Measurements from ENCODE around the gene LTC4S. TPM values are rescaled to one million over a fixed set of nuclear protein-coding genes. Genes with fewer than 3 reads are reported as not detected.

LTC4S gene
- total and polyA plus RNA-seq, 9 of the 15 experiments (the other 6 are each of a cell fraction or from before 2014, with no cell fraction given), result 0.17 to 0.77 (median 0.75) TPM; not detected in 6

DNA sequence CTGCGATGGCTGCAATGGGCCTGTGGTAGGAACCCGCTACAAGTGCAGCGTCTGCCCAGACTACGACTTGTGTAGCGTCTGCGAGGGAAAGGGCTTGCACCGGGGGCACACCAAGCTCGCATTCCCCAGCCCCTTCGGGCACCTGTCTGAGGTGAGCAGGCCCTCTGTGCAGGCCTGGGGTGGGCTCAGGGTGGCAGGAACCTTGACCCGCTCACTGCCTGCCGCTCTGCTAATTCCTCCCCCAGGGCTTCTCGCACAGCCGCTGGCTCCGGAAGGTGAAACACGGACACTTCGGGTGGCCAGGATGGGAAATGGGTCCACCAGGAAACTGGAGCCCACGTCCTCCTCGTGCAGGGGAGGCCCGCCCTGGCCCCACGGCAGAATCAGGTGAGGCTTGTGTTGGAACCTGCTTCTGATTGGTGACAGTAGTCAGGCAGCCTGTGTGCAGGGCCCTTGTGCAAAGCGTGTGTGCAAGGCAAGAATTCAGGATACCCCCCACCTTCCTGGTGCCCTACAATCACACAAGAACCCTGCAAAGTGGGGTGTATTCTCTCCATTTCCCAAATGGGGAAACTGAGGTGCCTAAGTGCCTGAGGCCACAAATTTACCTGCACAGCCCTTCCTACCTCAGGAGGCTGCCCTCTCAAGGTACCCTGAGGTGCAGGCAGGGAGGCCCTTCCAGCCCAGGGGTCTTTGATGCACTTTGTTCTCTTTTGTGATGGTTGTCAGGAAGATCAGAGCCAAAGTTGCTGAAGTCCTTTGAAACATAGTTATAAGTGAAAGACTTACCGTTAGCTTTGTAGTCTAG lies 30.4 kb downstream of the LTC4S start:
- FAIRE-seq (no peak), DNase-seq (ENCODE audit: extremely low read depth in 1 of 4, low spot score in 3 of 4) (no peak), ATAC-seq (no peak)
- no peak overlapping the region for H3K4me2 ChIP-seq (ENCODE audit: insufficient read depth, low read length)
- H3K4me1 ChIP-seq (replicated peaks in 1 of 2; ENCODE audit: control insufficient read depth in 2 of 2, insufficient read depth in 2 of 2, low read length in 2 of 2), result peaks cover 26 to 50% of the 10 kb centered on the region in 2 experiments
- peaks cover 18% of the 10 kb centered on the region for H3K9me1 ChIP-seq (ENCODE audit: control insufficient read depth, insufficient read depth, low read length)
- intact Hi-C loops (cut with micrococcal nuclease) (loop anchor here (5.0 kb wide), 2 partner anchors 33 to 202 kb away; partner anchors contain the start of genes HNRNPH1 and MRNIP), in situ Hi-C loops (cut with MboI) (no loop called here)
- no peak for TF ChIP-seq NBN (IDR thresholded peaks at IDR 0.05; ENCODE audit: low read depth)
- no peak for TF ChIP-seq TGIF2 (CRISPR knock-in tag; IDR thresholded peaks at IDR 0.05)
- TF ChIP-seq FUS (optimal IDR thresholded peaks at IDR 0.05; ENCODE audit: low read depth, low read length), result no peak
- TF ChIP-seq ZNF644 (tag; IDR thresholded peaks at IDR 0.05; ENCODE audit: low read depth), result no peak
- TF ChIP-seq HDAC2 (IDR thresholded peaks at IDR 0.05), result no peak
- TF ChIP-seq ZNF785 (CRISPR knock-in tag; IDR thresholded peaks at IDR 0.05), result no peak
- TF ChIP-seq ZEB2 (IDR thresholded peaks at IDR 0.05), result no peak
- TF ChIP-seq POLR2AphosphoS5 (IDR thresholded peaks at IDR 0.05; ENCODE audit: control insufficient read depth, insufficient read depth, low read depth, low read length), result peak; percentile 18; the same call in 1 of the 2 replicates
- TF ChIP-seq BRF1 (IDR thresholded peaks at IDR 0.05; ENCODE audit: borderline replicate concordance, extremely low read depth, insufficient read length), result no peak
- TF ChIP-seq RBFOX2 (IDR thresholded peaks at IDR 0.05; ENCODE audit: low read depth, low read length), result peak; percentile 76
- peak; percentile 73 for TF ChIP-seq POLR2G (IDR thresholded peaks at IDR 0.05; ENCODE audit: low read depth, low read length)
- TF ChIP-seq PML (IDR thresholded peaks at IDR 0.05; ENCODE audit: low read length), result no peak
- no peak for TF ChIP-seq HDAC1 (IDR thresholded peaks at IDR 0.05)
- TF ChIP-seq, protein P1, sequence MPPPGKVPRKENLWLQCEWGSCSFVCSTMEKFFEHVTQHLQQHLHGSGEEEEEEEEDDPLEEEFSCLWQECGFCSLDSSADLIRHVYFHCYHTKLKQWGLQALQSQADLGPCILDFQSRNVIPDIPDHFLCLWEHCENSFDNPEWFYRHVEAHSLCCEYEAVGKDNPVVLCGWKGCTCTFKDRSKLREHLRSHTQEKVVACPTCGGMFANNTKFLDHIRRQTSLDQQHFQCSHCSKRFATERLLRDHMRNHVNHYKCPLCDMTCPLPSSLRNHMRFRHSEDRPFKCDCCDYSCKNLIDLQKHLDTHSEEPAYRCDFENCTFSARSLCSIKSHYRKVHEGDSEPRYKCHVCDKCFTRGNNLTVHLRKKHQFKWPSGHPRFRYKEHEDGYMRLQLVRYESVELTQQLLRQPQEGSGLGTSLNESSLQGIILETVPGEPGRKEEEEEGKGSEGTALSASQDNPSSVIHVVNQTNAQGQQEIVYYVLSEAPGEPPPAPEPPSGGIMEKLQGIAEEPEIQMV (tag; conservative IDR thresholded peaks at IDR 0.05; ENCODE audit: low read depth), result no peak
- TF ChIP-seq KDM5B (IDR thresholded peaks at IDR 0.05; ENCODE audit: insufficient replicate concordance, low read depth, low read length), result peak; percentile 45
- POLR2A ChIA-PET, result interaction anchor here (0.6 kb wide), 1 partner anchor 70 kb away, joined by 3 read pairs; no protein-coding TSS in a partner anchor
- H2AFZ ChIP-seq (ENCODE audit: low read depth, low read length), result no peak overlapping the region
- CTCF ChIA-PET (ENCODE audit: low intra/inter-chr PET ratio), result no interaction called here
- H3K4me3 ChIP-seq, result no peak overlapping the region
- no peaks in the 10 kb centered on the region for H3K9me3 ChIP-seq (replicated peaks; ENCODE audit: control insufficient read depth, insufficient read depth, low read depth, low read length)
- peaks cover 30% of the 10 kb centered on the region for H4K20me1 ChIP-seq (replicated peaks; ENCODE audit: control insufficient read depth, insufficient read depth, low read length)
- 97% methylated on average over 18 of the region's 22 CpGs for WGBS (ENCODE audit: insufficient coverage, low coverage, missing lambda C conversion rate)
- H3K27me3 ChIP-seq (ENCODE audit: control insufficient read depth in 2 of 2, insufficient read depth in 2 of 2, low read length in 2 of 2), result no peaks in the 10 kb centered on the region
- peak overlapping the region in 1 of 2 experiments; percentile 50; a peak in 1 of 4 replicates for H3K9ac ChIP-seq (ENCODE audit: insufficient read depth in 1 of 2, low read depth in 2 of 2, low read length in 2 of 2)
- peaks cover 75% of the 10 kb centered on the region; the same call in 2 of the 3 replicates for H3K36me3 ChIP-seq (ENCODE audit: control insufficient read depth, insufficient read depth, low read length)
- H3K79me2 ChIP-seq (ENCODE audit: control insufficient read depth, insufficient read depth, low read length), result peaks cover 54% of the 10 kb centered on the region
- no peak overlapping the region for H3K27ac ChIP-seq (ENCODE audit: extremely low read depth, low read depth, low read length)
- BruUV-seq (replicated peaks), result no TSS peak

Measured in K562 (cell line).